B cell (primary cell): ENCODE data around the gene ANO9.

Experiments
- EZH2 ChIP-seq: IDR thresholded peaks from 2 replicates; pipeline ENCODE4 v1.6.1; 2012; ENCODE audit warnings: borderline replicate concordance, low read depth, mild to moderate bottlenecking, moderate library complexity, low read length; ENCODE audit not compliant: insufficient read depth, poor library complexity, severe bottlenecking
- TF ChIP-seq, protein P1 (sequence below): fragments of 200-600 bp; IDR thresholded peaks from one replicate; pipeline ENCODE4 v1.8.0; 2022; ENCODE audit warnings: antibody characterized with exemption, mild to moderate bottlenecking

DNA sequence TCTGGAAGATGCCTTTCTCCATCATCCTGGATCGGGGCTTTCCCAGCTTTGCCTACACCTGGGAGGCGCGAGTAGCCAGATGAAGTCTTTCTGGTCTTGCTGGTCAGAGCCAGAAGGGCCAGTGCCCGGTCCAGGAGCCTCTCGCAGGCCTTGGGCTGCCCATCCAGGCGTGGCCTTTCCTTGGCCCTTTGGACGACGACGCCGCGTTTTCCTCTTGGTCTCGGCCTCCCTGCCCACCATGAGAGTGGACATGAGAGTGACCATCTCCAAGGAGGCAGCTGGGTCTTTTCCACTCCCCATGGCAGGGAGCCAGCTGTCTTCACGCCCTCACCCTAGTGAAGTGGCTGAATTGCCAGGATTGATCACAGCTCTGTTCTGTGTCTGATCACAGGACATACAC, 11.8 kb upstream of the ANO9 start:
- TF ChIP-seq, protein P1, sequence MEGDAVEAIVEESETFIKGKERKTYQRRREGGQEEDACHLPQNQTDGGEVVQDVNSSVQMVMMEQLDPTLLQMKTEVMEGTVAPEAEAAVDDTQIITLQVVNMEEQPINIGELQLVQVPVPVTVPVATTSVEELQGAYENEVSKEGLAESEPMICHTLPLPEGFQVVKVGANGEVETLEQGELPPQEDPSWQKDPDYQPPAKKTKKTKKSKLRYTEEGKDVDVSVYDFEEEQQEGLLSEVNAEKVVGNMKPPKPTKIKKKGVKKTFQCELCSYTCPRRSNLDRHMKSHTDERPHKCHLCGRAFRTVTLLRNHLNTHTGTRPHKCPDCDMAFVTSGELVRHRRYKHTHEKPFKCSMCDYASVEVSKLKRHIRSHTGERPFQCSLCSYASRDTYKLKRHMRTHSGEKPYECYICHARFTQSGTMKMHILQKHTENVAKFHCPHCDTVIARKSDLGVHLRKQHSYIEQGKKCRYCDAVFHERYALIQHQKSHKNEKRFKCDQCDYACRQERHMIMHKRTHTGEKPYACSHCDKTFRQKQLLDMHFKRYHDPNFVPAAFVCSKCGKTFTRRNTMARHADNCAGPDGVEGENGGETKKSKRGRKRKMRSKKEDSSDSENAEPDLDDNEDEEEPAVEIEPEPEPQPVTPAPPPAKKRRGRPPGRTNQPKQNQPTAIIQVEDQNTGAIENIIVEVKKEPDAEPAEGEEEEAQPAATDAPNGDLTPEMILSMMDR, result no peak
- TF ChIP-seq EZH2, result no peak
